ENCODE measurements around the gene STARD8. TPM values are rescaled to one million over a fixed set of nuclear protein-coding genes. Genes with fewer than 3 reads are reported as not detected.

STARD8 gene
- total RNA-seq, 2 donors from 2014 or later, result 1.6 to 2.3 TPM

DNA sequence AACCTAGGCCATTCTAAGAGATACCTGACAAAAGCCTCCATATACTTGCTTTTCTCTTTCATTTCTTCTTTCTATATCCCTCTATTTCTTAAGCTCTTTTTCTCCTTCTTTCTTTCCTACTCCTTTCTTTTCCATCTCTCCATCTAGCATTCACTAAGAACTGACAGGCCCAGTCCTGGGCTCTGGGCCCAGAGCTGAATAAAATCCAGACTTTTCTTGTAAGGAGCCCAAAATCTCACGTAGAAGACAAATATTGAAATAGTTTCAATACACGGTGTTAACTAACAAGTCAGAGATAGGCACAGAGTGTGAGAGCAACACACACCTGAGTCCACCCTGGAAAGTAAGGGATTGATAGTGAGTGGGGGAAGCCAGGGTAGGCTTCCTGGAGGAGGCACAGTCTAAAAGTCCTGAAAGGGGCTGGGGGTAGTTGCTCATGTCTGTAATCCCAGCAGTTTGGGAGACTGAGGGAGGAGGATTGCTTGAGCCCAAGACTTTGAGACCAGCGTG is 108.2 kb downstream of the STARD8 start:
- no peak for DNase-seq
- no peaks in the 10 kb centered on the region for H3K4me1 ChIP-seq
- TF ChIP-seq, protein P1, sequence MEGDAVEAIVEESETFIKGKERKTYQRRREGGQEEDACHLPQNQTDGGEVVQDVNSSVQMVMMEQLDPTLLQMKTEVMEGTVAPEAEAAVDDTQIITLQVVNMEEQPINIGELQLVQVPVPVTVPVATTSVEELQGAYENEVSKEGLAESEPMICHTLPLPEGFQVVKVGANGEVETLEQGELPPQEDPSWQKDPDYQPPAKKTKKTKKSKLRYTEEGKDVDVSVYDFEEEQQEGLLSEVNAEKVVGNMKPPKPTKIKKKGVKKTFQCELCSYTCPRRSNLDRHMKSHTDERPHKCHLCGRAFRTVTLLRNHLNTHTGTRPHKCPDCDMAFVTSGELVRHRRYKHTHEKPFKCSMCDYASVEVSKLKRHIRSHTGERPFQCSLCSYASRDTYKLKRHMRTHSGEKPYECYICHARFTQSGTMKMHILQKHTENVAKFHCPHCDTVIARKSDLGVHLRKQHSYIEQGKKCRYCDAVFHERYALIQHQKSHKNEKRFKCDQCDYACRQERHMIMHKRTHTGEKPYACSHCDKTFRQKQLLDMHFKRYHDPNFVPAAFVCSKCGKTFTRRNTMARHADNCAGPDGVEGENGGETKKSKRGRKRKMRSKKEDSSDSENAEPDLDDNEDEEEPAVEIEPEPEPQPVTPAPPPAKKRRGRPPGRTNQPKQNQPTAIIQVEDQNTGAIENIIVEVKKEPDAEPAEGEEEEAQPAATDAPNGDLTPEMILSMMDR (IDR thresholded peaks at IDR 0.05), result no peak
- no peaks in the 10 kb centered on the region for H3K36me3 ChIP-seq
- no peaks in the 10 kb centered on the region for H3K9me3 ChIP-seq
- no peak overlapping the region for H3K27ac ChIP-seq
- H3K9ac ChIP-seq (ENCODE audit: low read depth in 2 of 2, low read length in 2 of 2), result no peak overlapping the region
- intact Hi-C loops (cut with DNase I), result no loop called here
- no peak overlapping the region for H3K4me3 ChIP-seq
- H3K27me3 ChIP-seq, result no peaks in the 10 kb centered on the region

DNA sequence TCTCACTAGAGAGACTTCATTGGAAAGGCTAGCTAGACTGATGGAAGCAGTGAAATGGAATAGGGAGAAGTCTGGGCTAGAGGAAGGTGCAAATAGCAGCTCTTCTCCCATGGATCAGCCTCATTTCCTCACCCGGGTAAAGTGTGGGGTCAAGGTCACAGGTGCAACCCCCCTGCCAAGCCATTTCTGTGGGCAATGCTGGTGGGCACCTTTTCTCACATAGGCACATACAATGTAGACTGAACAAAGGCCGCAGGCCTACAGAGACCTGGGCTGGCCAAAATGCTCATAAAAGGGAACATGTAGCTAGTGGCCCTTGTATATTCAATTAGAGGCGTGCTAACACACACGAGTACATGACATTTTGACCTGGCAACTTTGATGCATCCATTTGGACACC is 109.9 kb downstream of the STARD8 start:
- Histone ChIP-seq H3K4me3 (no peak overlapping the region), H3K27me3 (peaks cover 3% of the 10 kb centered on the region), H3K36me3 (no peaks in the 10 kb centered on the region), H3K9me3 (no peaks in the 10 kb centered on the region), H3K9ac (ENCODE audit: low read depth in 2 of 2, low read length in 2 of 2) (no peak overlapping the region), H3K27ac (no peak overlapping the region), H3K4me1 (no peaks in the 10 kb centered on the region)
- intact Hi-C loops (cut with DNase I), result no loop called here
- DNase-seq, result no peak
- TF ChIP-seq, protein P1 (IDR thresholded peaks at IDR 0.05), result no peak

DNA sequence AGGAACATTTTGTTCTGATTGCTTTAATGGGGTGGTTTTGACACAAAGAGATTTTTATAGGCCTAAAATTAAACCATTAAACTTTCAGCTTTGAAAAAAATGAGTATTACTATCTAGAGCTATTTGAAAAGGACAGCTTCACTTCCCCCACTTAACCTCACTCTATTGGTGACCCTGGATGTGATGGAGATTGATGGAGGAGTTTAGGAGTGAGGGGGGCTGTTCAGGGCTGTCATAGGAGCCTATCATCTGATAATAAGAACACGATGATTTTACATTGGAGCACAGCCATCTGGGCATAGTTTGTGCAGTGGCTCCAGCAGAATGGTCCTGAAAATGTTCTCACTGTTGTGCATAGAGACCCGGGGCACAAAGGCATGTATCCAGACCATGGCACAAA is 110.3 kb downstream of the STARD8 start:
- intact Hi-C loops (cut with DNase I), result no loop called here
- TF ChIP-seq, protein P1 (IDR thresholded peaks at IDR 0.05), result no peak
- H3K27ac ChIP-seq, result no peak overlapping the region

DNA sequence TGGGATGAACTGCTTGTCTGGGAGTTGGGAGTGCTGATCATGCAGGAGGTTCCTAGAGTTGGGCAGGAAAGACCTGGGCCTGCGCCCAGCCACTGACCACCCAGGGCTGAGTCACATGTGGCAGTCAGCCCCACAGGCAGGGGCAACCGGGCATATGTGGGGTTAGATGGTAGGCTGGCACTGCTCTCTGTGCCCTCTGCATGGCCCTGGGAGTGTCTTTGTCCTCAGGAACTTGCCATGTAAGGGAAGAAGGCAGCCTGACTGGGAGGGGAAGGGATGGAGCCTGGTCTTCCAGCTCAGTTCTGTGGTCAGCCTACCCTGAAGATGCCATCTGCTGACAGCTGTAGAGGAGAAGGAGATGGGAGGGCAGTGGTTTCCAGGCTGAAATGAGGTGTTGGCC is 111.2 kb downstream of the STARD8 start:
- Histone ChIP-seq H3K9ac (ENCODE audit: low read depth in 2 of 2, low read length in 2 of 2) (no peak overlapping the region), H3K36me3 (no peaks in the 10 kb centered on the region), H3K9me3 (no peaks in the 10 kb centered on the region), H3K27ac (no peak overlapping the region), H3K27me3 (peaks cover 3% of the 10 kb centered on the region), H3K4me3 (no peak overlapping the region), H3K4me1 (no peaks in the 10 kb centered on the region)
- DNase-seq, result no peak
- intact Hi-C loops (cut with DNase I), result no loop called here
- TF ChIP-seq, protein P1 (IDR thresholded peaks at IDR 0.05), result no peak

More for the DNA sequence above, 110.3 kb downstream of the STARD8 start:
- no peak for DNase-seq
- H3K9me3 ChIP-seq, result no peaks in the 10 kb centered on the region
- H3K4me1 ChIP-seq, result no peaks in the 10 kb centered on the region
- no peaks in the 10 kb centered on the region for H3K36me3 ChIP-seq
- H3K4me3 ChIP-seq, result no peak overlapping the region
- H3K27me3 ChIP-seq, result peaks cover 3% of the 10 kb centered on the region
- H3K9ac ChIP-seq (ENCODE audit: low read depth in 2 of 2, low read length in 2 of 2), result no peak overlapping the region

DNA sequence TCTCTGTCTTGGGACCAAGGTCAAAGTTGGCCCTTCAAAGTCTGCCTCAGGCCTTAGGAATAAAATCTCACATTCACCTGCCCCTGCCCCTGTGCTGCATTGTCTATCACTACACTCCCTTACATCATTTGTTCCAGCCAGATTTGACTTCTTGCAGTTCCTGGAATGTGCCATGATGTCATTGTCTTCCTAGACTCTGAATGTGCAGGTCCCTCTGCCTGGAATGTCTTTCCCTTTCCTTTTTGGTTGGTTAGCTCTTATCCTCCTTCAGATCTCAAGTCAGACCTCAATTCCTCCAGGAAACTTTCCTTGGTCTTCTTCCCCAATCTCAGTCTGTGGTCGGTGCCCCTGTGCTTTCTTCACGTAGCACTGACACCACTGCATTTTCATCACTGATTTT is 113.6 kb downstream of the STARD8 start:
- Histone ChIP-seq H3K27me3 (peaks cover 3% of the 10 kb centered on the region), H3K27ac (no peak overlapping the region), H3K9me3 (no peaks in the 10 kb centered on the region), H3K36me3 (no peaks in the 10 kb centered on the region), H3K9ac (ENCODE audit: low read depth in 2 of 2, low read length in 2 of 2) (no peak overlapping the region), H3K4me3 (no peak overlapping the region), H3K4me1 (no peaks in the 10 kb centered on the region)
- intact Hi-C loops (cut with DNase I), result no loop called here
- no peak for DNase-seq
- TF ChIP-seq, protein P1 (IDR thresholded peaks at IDR 0.05), result no peak
